Bone marrow (tissue), 2 donors: ENCODE results near the gene TGFB2.

Source experiments
- DNase-seq, 2 donors: peaks; one replicate each; lab custom pipeline; 2025; lab: John Stamatoyannopoulos, UW

The TGFB2 gene

DNA sequence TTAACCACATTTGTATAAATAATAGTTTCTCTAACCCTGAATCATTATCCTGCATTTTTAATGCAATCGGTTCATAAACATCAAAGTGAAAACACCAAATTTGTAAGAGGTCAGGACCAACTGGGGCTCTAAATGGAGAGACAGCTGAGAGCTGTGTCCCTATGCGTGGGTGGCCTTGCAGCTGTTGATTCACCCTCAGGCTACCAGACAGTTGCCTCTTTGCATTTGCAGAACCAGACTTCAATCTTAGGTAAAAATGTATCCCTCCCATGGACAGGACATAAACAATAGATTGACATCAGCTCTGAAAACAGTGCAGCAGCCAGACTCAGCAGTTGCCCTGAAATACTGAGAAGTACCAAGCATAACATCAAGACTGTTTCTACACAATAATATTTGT is 8.8 kb upstream of the TGFB2 start:
- DNase-seq = no peak

GRCh38 chr1:218339267-218339831 is 5.8 kb upstream of the TGFB2 start:
- no peak for DNase-seq

DNA sequence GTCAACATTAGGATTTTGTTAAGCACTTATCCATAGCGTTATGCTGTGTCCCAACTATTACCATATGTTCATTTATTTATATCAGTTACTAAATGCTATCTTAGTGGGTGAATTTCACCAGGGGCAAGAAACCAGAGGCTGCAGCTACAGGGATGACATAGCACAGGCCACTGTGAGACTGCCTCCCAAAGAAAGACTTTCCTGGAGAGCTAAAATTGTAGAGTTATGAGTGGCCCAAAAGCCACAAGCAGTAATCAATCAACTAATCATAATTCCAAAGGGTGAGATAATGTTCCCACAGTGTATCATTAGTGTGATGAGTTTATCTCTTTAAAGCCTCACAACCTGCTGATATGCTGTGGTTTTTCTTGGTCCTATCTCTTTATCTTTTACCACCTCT is 3.8 kb upstream of the TGFB2 start:
- no peak for DNase-seq

DNA sequence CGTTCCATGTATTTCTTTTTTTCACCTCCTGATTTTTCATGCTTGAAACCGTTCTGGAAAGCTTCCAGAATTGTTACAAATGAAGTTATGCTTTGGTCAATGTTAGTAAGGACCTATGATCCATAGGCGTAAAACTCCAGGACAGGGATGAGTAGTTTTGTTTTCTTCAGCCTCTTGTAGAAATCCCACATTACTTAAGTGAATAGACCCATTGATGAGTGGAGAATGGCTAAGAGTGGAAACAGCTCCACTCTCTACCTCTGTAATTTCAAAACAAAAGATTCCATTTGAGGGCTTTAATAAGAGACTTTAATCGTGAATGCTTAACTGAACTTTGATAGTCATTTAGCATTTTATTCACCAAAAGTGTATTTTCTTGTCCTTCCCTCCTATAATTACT is 3.0 kb upstream of the TGFB2 start:
- DNase-seq = no peak

GRCh38 chr1:218345673-218346390 is 696 bp downstream of the TGFB2 start:
- DNase-seq = no peak

DNA sequence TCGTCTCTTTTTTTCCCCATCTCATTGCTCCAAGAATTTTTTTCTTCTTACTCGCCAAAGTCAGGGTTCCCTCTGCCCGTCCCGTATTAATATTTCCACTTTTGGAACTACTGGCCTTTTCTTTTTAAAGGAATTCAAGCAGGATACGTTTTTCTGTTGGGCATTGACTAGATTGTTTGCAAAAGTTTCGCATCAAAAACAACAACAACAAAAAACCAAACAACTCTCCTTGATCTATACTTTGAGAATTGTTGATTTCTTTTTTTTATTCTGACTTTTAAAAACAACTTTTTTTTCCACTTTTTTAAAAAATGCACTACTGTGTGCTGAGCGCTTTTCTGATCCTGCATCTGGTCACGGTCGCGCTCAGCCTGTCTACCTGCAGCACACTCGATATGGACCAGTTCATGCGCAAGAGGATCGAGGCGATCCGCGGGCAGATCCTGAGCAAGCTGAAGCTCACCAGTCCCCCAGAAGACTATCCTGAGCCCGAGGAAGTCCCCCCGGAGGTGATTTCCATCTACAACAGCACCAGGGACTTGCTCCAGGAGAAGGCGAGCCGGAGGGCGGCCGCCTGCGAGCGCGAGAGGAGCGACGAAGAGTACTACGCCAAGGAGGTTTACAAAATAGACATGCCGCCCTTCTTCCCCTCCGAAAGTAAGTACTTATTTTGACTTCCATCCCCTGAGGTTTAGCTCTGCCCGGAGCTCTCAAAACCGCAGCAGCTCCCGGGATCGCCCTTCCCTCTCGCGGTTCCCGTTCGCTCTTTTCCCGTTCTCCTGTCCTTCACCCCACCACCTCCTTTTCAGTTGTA is 1.5 kb downstream of the TGFB2 start:
- peak in 1 of 2 donors; percentile 5 for DNase-seq

GRCh38 chr1:218347336-218347722 is 2.2 kb downstream of the TGFB2 start:
- DNase-seq = no peak

GRCh38 chr1:218347723-218348627 is 2.8 kb downstream of the TGFB2 start:
- no peak for DNase-seq

DNA sequence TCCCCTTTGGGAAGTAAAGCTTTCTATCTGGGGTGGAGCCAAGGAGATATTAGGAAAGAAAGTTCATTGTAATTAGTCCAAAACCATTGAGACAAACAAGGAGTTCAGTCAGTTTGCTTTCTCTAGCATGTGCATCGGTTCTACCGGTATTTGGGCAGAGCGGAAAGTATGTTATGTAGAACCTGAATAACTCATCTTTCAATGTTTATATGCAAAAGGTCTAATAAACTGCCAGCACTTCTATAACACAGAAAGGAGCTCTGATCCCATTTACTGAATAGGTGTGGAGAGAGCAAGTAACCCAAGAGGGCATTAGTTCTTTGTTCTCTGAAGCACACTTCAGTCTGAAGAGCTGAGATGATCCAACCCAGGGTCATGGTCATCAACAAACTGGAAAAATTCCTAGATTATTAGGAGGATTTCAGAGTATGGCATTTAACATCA is 3.5 kb downstream of the TGFB2 start:
- no peak for DNase-seq

- DNase-seq = no peak
Measured at GRCh38 chr1:218349348-218350034, 4.4 kb downstream of the TGFB2 start.

DNA sequence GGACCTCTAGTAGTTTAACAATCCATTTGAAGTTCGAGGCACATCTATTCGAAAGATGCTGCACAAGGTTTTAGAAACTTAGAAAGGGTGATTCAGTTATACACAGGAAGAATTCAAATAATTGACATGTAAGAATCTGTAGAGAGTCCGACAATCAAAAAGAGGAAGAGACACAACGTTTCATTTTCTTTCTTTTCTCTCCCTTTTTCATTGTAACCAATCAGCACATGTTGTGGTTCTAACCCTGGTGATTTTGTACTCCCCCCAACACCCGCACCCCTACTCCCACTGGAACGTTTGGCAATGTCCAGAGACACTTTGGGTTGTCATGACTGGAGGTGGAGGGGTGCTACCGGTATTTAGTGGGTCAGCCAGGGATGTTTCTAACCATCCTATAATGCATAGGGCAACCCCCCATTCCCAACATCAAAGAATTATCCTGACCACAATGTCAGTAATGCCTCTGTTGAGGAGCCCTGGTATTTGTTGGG is 4.9 kb downstream of the TGFB2 start:
- DNase-seq = no peak

GRCh38 chr1:218350801-218351266 is 5.7 kb downstream of the TGFB2 start:
- DNase-seq = no peak

DNA sequence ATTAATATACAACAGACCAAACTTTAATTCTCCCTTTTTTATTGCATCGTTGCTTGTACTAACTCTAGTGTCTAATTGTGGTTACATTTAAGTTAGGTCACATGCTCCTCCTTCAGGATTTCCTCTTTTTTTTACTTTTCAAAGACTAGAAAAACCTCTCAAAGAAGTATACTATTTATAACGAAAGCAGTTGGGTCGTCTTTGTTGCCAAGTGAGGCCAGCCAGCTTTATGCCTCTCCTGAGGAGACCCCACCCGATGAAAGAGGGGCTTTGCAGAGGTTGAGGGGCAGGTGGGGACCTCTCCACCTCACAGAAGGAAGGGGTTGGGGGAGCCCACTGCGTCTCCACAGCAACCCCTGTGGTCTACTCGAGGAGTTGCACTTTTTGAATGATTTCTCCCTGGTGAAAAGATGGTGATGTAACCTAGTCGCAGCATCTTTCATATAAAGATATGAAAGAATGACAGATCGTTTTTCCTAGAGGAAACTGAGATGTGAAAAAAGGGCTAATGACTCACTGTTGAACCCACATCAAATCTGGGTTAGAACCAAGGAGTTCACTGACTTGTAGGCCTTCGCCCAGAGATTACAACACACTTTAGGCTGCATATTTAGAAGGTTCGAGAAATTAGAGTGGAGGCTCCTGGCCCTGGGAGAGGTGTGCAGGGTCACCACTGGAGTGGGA is 6.4 kb downstream of the TGFB2 start:
- peak; percentile 11 to 33 for DNase-seq

GRCh38 chr1:218352075-218352438 is 6.9 kb downstream of the TGFB2 start:
- no peak for DNase-seq

- DNase-seq = no peak
Measured at GRCh38 chr1:218353656-218354055, 8.5 kb downstream of the TGFB2 start.

DNA sequence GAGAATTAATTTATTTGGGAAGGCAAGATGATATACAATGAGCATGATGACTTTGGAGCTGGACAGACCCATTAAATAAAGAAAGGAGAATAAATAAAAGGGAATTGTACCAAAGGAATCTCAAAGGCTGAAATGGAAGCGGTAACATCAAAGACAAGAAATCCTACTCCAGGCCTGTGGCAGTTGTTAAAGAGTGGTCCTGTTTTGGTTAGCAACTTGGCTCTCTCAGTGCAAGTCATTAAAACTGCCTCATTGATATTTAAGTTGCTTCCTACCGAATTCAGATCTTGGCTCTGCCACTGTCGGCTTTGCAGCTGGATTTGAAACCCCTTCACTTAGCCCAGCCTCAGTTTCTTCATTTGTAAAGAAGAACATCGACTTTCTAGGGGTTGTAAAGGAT is 10.1 kb downstream of the TGFB2 start:
- DNase-seq = no peak

DNA sequence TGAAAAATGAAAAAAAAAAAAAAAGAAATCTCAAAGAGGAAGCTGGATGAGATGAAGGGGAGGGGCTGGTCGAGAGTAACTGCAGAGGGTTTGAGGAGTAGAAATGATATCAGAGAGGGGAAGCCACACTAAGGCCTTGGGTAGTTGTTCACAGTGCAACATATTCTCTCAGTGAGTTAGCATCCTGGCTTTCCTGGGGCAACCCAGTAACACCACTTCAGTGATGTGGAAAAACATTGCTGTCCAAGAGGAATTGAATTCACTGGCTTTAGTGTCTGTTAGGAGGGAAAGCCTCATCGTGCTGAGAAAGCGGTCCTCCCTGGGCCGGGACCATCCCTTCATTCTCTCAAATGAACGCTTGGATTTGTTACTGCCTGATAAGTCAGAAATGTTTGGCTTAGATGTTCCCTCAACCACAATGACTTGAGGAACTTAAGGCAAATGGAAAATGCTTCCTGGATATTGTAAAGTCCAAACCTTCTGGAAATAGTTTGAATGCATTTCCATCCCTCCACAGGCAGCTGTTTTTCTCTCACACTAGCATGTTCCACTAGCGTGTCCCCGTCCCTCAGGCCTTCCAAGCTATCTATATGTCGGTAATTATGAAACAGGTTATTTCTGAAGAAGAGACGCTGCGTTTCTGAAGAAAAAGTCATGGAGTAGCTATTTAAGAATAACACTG is 12.2 kb downstream of the TGFB2 start:
- DNase-seq = no peak

GRCh38 chr1:218357893-218358232 is 12.7 kb downstream of the TGFB2 start:
- no peak for DNase-seq

DNA sequence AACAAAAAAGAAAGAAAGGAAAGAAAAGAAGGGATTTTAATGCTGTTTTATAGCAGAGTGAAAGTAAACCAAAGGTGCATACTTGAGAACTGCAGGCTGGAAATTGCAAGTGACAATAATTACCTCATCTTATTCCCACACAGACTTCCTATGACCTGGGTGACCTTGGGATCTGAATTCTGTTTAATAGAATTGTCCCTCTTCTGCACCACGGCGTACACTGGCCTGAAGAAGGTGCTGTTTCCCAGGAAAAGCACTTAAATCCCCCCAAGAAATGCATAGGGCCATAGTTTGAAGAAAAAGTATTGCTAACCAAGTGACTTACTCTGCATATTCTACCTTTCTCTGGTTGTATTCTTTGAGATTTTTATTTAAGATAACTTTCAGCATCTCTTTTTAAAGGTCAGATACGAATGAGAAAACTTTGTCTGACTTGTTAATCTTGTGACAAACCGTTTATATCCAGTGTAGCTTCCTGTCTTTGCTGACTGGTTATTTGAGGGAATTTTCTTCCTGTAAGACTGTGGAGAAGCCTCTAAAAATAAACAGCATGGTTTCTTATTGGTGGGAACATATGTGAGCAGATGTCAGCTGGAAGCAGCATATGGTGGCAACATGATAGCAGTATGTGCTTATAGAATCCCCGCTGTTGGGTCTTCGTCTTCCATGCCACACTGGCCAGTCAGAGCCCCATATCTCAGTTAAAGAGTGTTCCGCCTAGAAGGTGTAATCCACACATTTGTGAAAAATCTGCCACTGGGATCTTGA is 16.3 kb downstream of the TGFB2 start:
- no peak for DNase-seq
